Astrocyte (in vitro differentiated cells and primary cell): ENCODE data around the gene MAT2A. TPM values are rescaled to one million over a fixed set of nuclear protein-coding genes. Genes with fewer than 3 reads are reported as not detected.

Experiments
- DNase-seq: peaks from one replicate; pipeline ENCODE4 v3.0.0-alpha.2; 2010; ENCODE audit warnings: low read depth
- FAIRE-seq: peaks from 2 replicates; lab custom pipeline; 2011; peaks lifted over from hg19 to GRCh38; lab: Jason Lieb, UNC
- H2AFZ ChIP-seq: 2 replicates; pipeline ENCODE4 v1.6.0; 2012; ENCODE audit warnings: low read depth, low read length, inconsistent platforms
- H3K27ac ChIP-seq: 2 replicates; pipeline ENCODE4 v1.5.1; 2011; ENCODE audit warnings: low read depth, low read length, inconsistent platforms
- H3K27me3 ChIP-seq: 2 replicates; pipeline ENCODE4 v1.6.0; 2011; ENCODE audit warnings: low read length, inconsistent platforms; ENCODE audit not compliant: insufficient read depth
- H3K36me3 ChIP-seq: 2 replicates; pipeline ENCODE4 v1.5.1; 2011; ENCODE audit warnings: low read length, inconsistent platforms; ENCODE audit not compliant: insufficient read depth
- H3K4me1 ChIP-seq: 2 replicates; pipeline ENCODE4 v1.5.1; 2011; ENCODE audit warnings: low read length, inconsistent platforms; ENCODE audit not compliant: insufficient read depth
- H3K4me2 ChIP-seq: 2 replicates; pipeline ENCODE4 v1.6.0; 2012; ENCODE audit warnings: low read length, inconsistent platforms
- H3K4me3 ChIP-seq: 2 replicates; pipeline ENCODE4 v1.5.1; 2011; ENCODE audit warnings: low read depth, mild to moderate bottlenecking, low read length, inconsistent platforms; ENCODE audit not compliant: insufficient read depth
- H3K79me2 ChIP-seq: 2 replicates; pipeline ENCODE4 v1.6.0; 2012; ENCODE audit warnings: mild to moderate bottlenecking, low read length, inconsistent platforms; ENCODE audit not compliant: insufficient read depth
- H3K9ac ChIP-seq: 2 replicates; pipeline ENCODE4 v1.6.0; 2012; ENCODE audit warnings: mild to moderate bottlenecking, low read length, inconsistent platforms
- H3K9me3 ChIP-seq: 2 replicates; pipeline ENCODE4 v1.5.1; 2012; ENCODE audit warnings: low read depth, mild to moderate bottlenecking, low read length, inconsistent platforms; ENCODE audit not compliant: insufficient read depth
- H4K20me1 ChIP-seq: 2 replicates; pipeline ENCODE4 v1.6.0; 2012; ENCODE audit warnings: low read length, inconsistent platforms; ENCODE audit not compliant: insufficient read depth
- H3K27ac Mint-ChIP-seq: one replicate; pipeline ENCODE4 v1.8.0; 2021; ENCODE audit warnings: mild to moderate bottlenecking, mixed read lengths; ENCODE audit not compliant: unreplicated experiment
- H3K27me3 Mint-ChIP-seq: one replicate; pipeline ENCODE4 v1.8.0; 2021; ENCODE audit warnings: low read depth, mixed read lengths; ENCODE audit not compliant: unreplicated experiment
- H3K36me3 Mint-ChIP-seq: one replicate; pipeline ENCODE4 v1.8.0; 2021; ENCODE audit warnings: low read depth, mixed read lengths; ENCODE audit not compliant: unreplicated experiment
- H3K4me1 Mint-ChIP-seq: one replicate; pipeline ENCODE4 v1.8.0; 2021; ENCODE audit warnings: low read depth, mixed read lengths; ENCODE audit not compliant: unreplicated experiment
- H3K4me3 Mint-ChIP-seq: one replicate; pipeline ENCODE4 v1.8.0; 2021; ENCODE audit warnings: mild to moderate bottlenecking, moderate library complexity, mixed read lengths; ENCODE audit not compliant: unreplicated experiment
- H3K9me3 Mint-ChIP-seq: one replicate; pipeline ENCODE4 v1.8.0; 2021; ENCODE audit warnings: mild to moderate bottlenecking, mixed read lengths; ENCODE audit not compliant: unreplicated experiment
- CTCF ChIP-seq: IDR thresholded peaks from 2 replicates; pipeline ENCODE4 v1.5.1; 2011; ENCODE audit warnings: low read depth, mild to moderate bottlenecking, inconsistent platforms, low read length, moderate library complexity; ENCODE audit not compliant: insufficient read depth
- EZH2 ChIP-seq: IDR thresholded peaks from 2 replicates; pipeline ENCODE4 v1.6.1; 2012; ENCODE audit warnings: mild to moderate bottlenecking, low read length, inconsistent platforms; ENCODE audit not compliant: insufficient read depth
- total RNA-seq: library from RNA; stranded (reverse); gene quantifications from 2 replicates; pipeline ENCODE4 v1.2.1, GENCODE V29; 2021

Gene MAT2A
- total RNA-seq, 1 donor from 2014 or later, result 180 TPM

- no peaks in the 10 kb centered on the region for H3K36me3 Mint-ChIP-seq
- no peak for FAIRE-seq
Observed at GRCh38 chr2:85501248-85501647, 37.7 kb upstream of the MAT2A start.

GRCh38 chr2:85502720-85503119 is 36.2 kb upstream of the MAT2A start:
- H3K4me2 ChIP-seq, result no peak overlapping the region
- no peaks in the 10 kb centered on the region for H3K36me3 Mint-ChIP-seq
- no peaks in the 10 kb centered on the region for H3K9me3 ChIP-seq
- no peaks in the 10 kb centered on the region for H3K79me2 ChIP-seq
- no peak overlapping the region for H3K27ac Mint-ChIP-seq
- H3K4me1 Mint-ChIP-seq, result peaks cover 19% of the 10 kb centered on the region
- no peaks in the 10 kb centered on the region for H3K36me3 ChIP-seq
- peaks cover 27% of the 10 kb centered on the region for H3K4me1 ChIP-seq
- H2AFZ ChIP-seq, result no peak overlapping the region
- no peak for FAIRE-seq
- no peak overlapping the region for H3K4me3 Mint-ChIP-seq
- H3K27me3 ChIP-seq, result no peaks in the 10 kb centered on the region
- no peak for TF ChIP-seq CTCF
- TF ChIP-seq EZH2, result no peak
- peaks cover 5% of the 10 kb centered on the region for H3K27me3 Mint-ChIP-seq
- no peaks in the 10 kb centered on the region for H3K9me3 Mint-ChIP-seq
- no peak for DNase-seq
- H4K20me1 ChIP-seq, result no peaks in the 10 kb centered on the region
- no peak overlapping the region for H3K9ac ChIP-seq
- no peak overlapping the region for H3K4me3 ChIP-seq
- H3K27ac ChIP-seq, result no peak overlapping the region

More at GRCh38 chr2:85501248-85501647, 37.7 kb upstream of the MAT2A start:
- peaks cover 27% of the 10 kb centered on the region for H3K4me1 ChIP-seq
- no peak for TF ChIP-seq CTCF
- TF ChIP-seq EZH2, result no peak
- Mint-ChIP-seq H3K4me1 (peaks cover 18% of the 10 kb centered on the region), H3K4me3 (no peak overlapping the region), H3K9me3 (no peaks in the 10 kb centered on the region), H3K27ac (no peak overlapping the region), H3K27me3 (no peaks in the 10 kb centered on the region)
- no peak overlapping the region for H3K4me2 ChIP-seq
- no peak overlapping the region for H3K4me3 ChIP-seq
- H3K36me3 ChIP-seq, result no peaks in the 10 kb centered on the region
- H3K27me3 ChIP-seq, result no peaks in the 10 kb centered on the region
- H2AFZ ChIP-seq, result no peak overlapping the region
- H3K9ac ChIP-seq, result no peak overlapping the region
- no peak for DNase-seq
- H3K9me3 ChIP-seq, result no peaks in the 10 kb centered on the region
- no peak overlapping the region for H3K27ac ChIP-seq
- no peaks in the 10 kb centered on the region for H4K20me1 ChIP-seq
- H3K79me2 ChIP-seq, result no peaks in the 10 kb centered on the region

GRCh38 chr2:85503168-85503850 is 35.7 kb upstream of the MAT2A start:
- Histone ChIP-seq H3K4me2 (no peak overlapping the region), H4K20me1 (no peaks in the 10 kb centered on the region), H3K36me3 (no peaks in the 10 kb centered on the region), H3K27me3 (no peaks in the 10 kb centered on the region), H3K27ac (no peak overlapping the region), H3K4me1 (peaks cover 27% of the 10 kb centered on the region), H3K4me3 (no peak overlapping the region), H2AFZ (no peak overlapping the region), H3K9me3 (no peaks in the 10 kb centered on the region), H3K79me2 (no peaks in the 10 kb centered on the region), H3K9ac (no peak overlapping the region)
- peaks cover 5% of the 10 kb centered on the region for H3K27me3 Mint-ChIP-seq
- H3K36me3 Mint-ChIP-seq, result no peaks in the 10 kb centered on the region
- TF ChIP-seq CTCF, result no peak
- no peak for TF ChIP-seq EZH2
- DNase-seq (no peak), FAIRE-seq (no peak)
- peaks cover 19% of the 10 kb centered on the region for H3K4me1 Mint-ChIP-seq
- no peak overlapping the region for H3K4me3 Mint-ChIP-seq
- no peak overlapping the region for H3K27ac Mint-ChIP-seq
- no peaks in the 10 kb centered on the region for H3K9me3 Mint-ChIP-seq
